Breast epithelium (tissue), 3 donors: ENCODE measurements around the gene RYR3.

ENCODE experiments used
- CTCF ChIP-seq, 3 donors: fragments of 450-650 bp; IDR thresholded peaks; one replicate each; pipeline ENCODE4 v1.5.1; 2016 to 2017; ENCODE audit warnings: antibody characterized with exemption in 3 of 3, mild to moderate bottlenecking in 3 of 3, moderate library complexity in 3 of 3
- POLR2A ChIP-seq: fragments of 450-650 bp; IDR thresholded peaks from one replicate; pipeline ENCODE4 v1.6.1; 2016; ENCODE audit warnings: antibody characterized with exemption, mild to moderate bottlenecking, moderate library complexity

GRCh38 chr15:33865416-33865815 is 554.6 kb downstream of the RYR3 start:
- no peak for TF ChIP-seq CTCF (IDR thresholded peaks at IDR 0.05)
- TF ChIP-seq POLR2A = no peak
